T-helper 2 cell treated with Interferon-gamma antibody and Interleukin-4, amounts not matched to agents 5 μg/mL and 100 μg/mL, for 36 hours (primary cell): Measurements from ENCODE around the gene ZNF648.

Experiments
- DNase-seq: peaks from one replicate; pipeline ENCODE4 v3.0.0; 2021; ENCODE audit warnings: low spot score
- H3K27ac Mint-ChIP-seq: one replicate; pipeline ENCODE4 v1.8.0; 2021; ENCODE audit warnings: mild to moderate bottlenecking, mixed read lengths
- H3K27me3 Mint-ChIP-seq: one replicate; pipeline ENCODE4 v1.8.0; 2021; ENCODE audit warnings: low read depth, mixed read lengths
- H3K36me3 Mint-ChIP-seq: one replicate; pipeline ENCODE4 v1.8.0; 2021; ENCODE audit warnings: low read depth, mixed read lengths
- H3K4me1 Mint-ChIP-seq: one replicate; pipeline ENCODE4 v1.8.0; 2021; ENCODE audit warnings: low read depth, mixed read lengths
- H3K4me3 Mint-ChIP-seq: one replicate; pipeline ENCODE4 v1.8.0; 2022; ENCODE audit warnings: mild to moderate bottlenecking, moderate library complexity, mixed read lengths
- H3K9me3 Mint-ChIP-seq: one replicate; pipeline ENCODE4 v1.8.0; 2021; ENCODE audit warnings: mixed read lengths

ZNF648 gene

GRCh38 chr1:182086620-182087019 lies 25.1 kb upstream of the ZNF648 start:
- peaks cover 3% of the 10 kb centered on the region for H3K27me3 Mint-ChIP-seq

GRCh38 chr1:182086136-182086535 lies 24.6 kb upstream of the ZNF648 start:
- Mint-ChIP-seq H3K4me3 (peak overlapping the region; percentile 67), H3K4me1 (peaks cover 54% of the 10 kb centered on the region), H3K27ac (peak overlapping the region; percentile 69), H3K36me3 (no peaks in the 10 kb centered on the region), H3K9me3 (no peaks in the 10 kb centered on the region), H3K27me3 (no peaks in the 10 kb centered on the region)
- DNase-seq, result no peak

More at GRCh38 chr1:182086620-182087019, 25.1 kb upstream of the ZNF648 start:
- H3K27ac Mint-ChIP-seq, result peak overlapping the region; percentile 69
- no peaks in the 10 kb centered on the region for H3K36me3 Mint-ChIP-seq
- H3K4me3 Mint-ChIP-seq, result peak overlapping the region; percentile 67
- no peaks in the 10 kb centered on the region for H3K9me3 Mint-ChIP-seq
- no peak for DNase-seq
- H3K4me1 Mint-ChIP-seq, result peaks cover 54% of the 10 kb centered on the region

- Mint-ChIP-seq H3K4me1 (peaks cover 54% of the 10 kb centered on the region), H3K36me3 (no peaks in the 10 kb centered on the region), H3K27ac (no peak overlapping the region), H3K4me3 (no peak overlapping the region), H3K27me3 (no peaks in the 10 kb centered on the region), H3K9me3 (no peaks in the 10 kb centered on the region)
- no peak for DNase-seq
Measured at GRCh38 chr1:182085726-182086125, 24.2 kb upstream of the ZNF648 start.

- H3K27ac Mint-ChIP-seq, result peak overlapping the region; percentile 42
- peak; percentile 68 for DNase-seq
- no peaks in the 10 kb centered on the region for H3K36me3 Mint-ChIP-seq
- no peaks in the 10 kb centered on the region for H3K27me3 Mint-ChIP-seq
- H3K9me3 Mint-ChIP-seq, result no peaks in the 10 kb centered on the region
- H3K4me3 Mint-ChIP-seq, result peak overlapping the region; percentile 6
- peaks cover 51% of the 10 kb centered on the region for H3K4me1 Mint-ChIP-seq
Measured at GRCh38 chr1:182084487-182085316, 23.2 kb upstream of the ZNF648 start.

GRCh38 chr1:182083851-182084486 lies 22.5 kb upstream of the ZNF648 start:
- H3K27me3 Mint-ChIP-seq, result no peaks in the 10 kb centered on the region
- no peak overlapping the region for H3K27ac Mint-ChIP-seq
- H3K4me3 Mint-ChIP-seq, result no peak overlapping the region
- H3K9me3 Mint-ChIP-seq, result no peaks in the 10 kb centered on the region
- no peaks in the 10 kb centered on the region for H3K36me3 Mint-ChIP-seq
- no peak for DNase-seq
- peaks cover 45% of the 10 kb centered on the region for H3K4me1 Mint-ChIP-seq

GRCh38 chr1:182080955-182081582 lies 19.6 kb upstream of the ZNF648 start:
- Mint-ChIP-seq H3K9me3 (no peaks in the 10 kb centered on the region), H3K27ac (no peak overlapping the region), H3K4me3 (no peak overlapping the region), H3K4me1 (peaks cover 16% of the 10 kb centered on the region), H3K27me3 (no peaks in the 10 kb centered on the region), H3K36me3 (no peaks in the 10 kb centered on the region)
- no peak for DNase-seq

GRCh38 chr1:182080040-182080439 lies 18.5 kb upstream of the ZNF648 start:
- Mint-ChIP-seq H3K36me3 (no peaks in the 10 kb centered on the region), H3K27me3 (no peaks in the 10 kb centered on the region), H3K4me1 (peaks cover 8% of the 10 kb centered on the region), H3K27ac (no peak overlapping the region), H3K9me3 (no peaks in the 10 kb centered on the region), H3K4me3 (no peak overlapping the region)
- no peak for DNase-seq

GRCh38 chr1:182071924-182072323 lies 10.4 kb upstream of the ZNF648 start:
- no peak overlapping the region for H3K4me3 Mint-ChIP-seq
- DNase-seq, result no peak
- no peak overlapping the region for H3K27ac Mint-ChIP-seq
- H3K9me3 Mint-ChIP-seq, result no peaks in the 10 kb centered on the region
- no peaks in the 10 kb centered on the region for H3K36me3 Mint-ChIP-seq
- H3K27me3 Mint-ChIP-seq, result peaks cover 16% of the 10 kb centered on the region
- no peaks in the 10 kb centered on the region for H3K4me1 Mint-ChIP-seq

- no peak overlapping the region for H3K27ac Mint-ChIP-seq
- H3K9me3 Mint-ChIP-seq, result no peaks in the 10 kb centered on the region
- no peaks in the 10 kb centered on the region for H3K36me3 Mint-ChIP-seq
- no peak overlapping the region for H3K4me3 Mint-ChIP-seq
- no peak for DNase-seq
- peaks cover 28% of the 10 kb centered on the region for H3K27me3 Mint-ChIP-seq
- H3K4me1 Mint-ChIP-seq, result no peaks in the 10 kb centered on the region
Measured at GRCh38 chr1:182069028-182069466, 7.5 kb upstream of the ZNF648 start.

- H3K9me3 Mint-ChIP-seq, result no peaks in the 10 kb centered on the region
- H3K27ac Mint-ChIP-seq, result no peak overlapping the region
- no peaks in the 10 kb centered on the region for H3K36me3 Mint-ChIP-seq
- no peak for DNase-seq
- H3K4me1 Mint-ChIP-seq, result no peaks in the 10 kb centered on the region
- H3K27me3 Mint-ChIP-seq, result peaks cover 41% of the 10 kb centered on the region
- no peak overlapping the region for H3K4me3 Mint-ChIP-seq
Measured at GRCh38 chr1:182066934-182067333, 5.4 kb upstream of the ZNF648 start.

- Mint-ChIP-seq H3K4me3 (no peak overlapping the region), H3K36me3 (no peaks in the 10 kb centered on the region), H3K4me1 (no peaks in the 10 kb centered on the region), H3K27me3 (peaks cover 52% of the 10 kb centered on the region), H3K27ac (no peak overlapping the region), H3K9me3 (no peaks in the 10 kb centered on the region)
- DNase-seq, result no peak
Measured at GRCh38 chr1:182065126-182065845, 3.8 kb upstream of the ZNF648 start.

- Mint-ChIP-seq H3K9me3 (no peaks in the 10 kb centered on the region), H3K27ac (no peak overlapping the region)
Measured at GRCh38 chr1:182064611-182065010, 3.1 kb upstream of the ZNF648 start.

GRCh38 chr1:182062223-182062622 lies 711 bp upstream of the ZNF648 start:
- Mint-ChIP-seq H3K4me3 (no peak overlapping the region), H3K4me1 (peaks cover 2% of the 10 kb centered on the region), H3K36me3 (no peaks in the 10 kb centered on the region), H3K9me3 (no peaks in the 10 kb centered on the region), H3K27me3 (peaks cover 63% of the 10 kb centered on the region), H3K27ac (no peak overlapping the region)
- DNase-seq, result no peak

More at GRCh38 chr1:182064611-182065010, 3.1 kb upstream of the ZNF648 start:
- Mint-ChIP-seq H3K4me3 (no peak overlapping the region), H3K27me3 (peaks cover 55% of the 10 kb centered on the region), H3K36me3 (no peaks in the 10 kb centered on the region), H3K4me1 (no peaks in the 10 kb centered on the region)
- DNase-seq, result no peak
